ENCODE measurements around the gene LSM14A. TPM values are rescaled to one million over a fixed set of nuclear protein-coding genes. Genes with fewer than 3 reads are reported as not detected.
A peak's percentile ranks its signal among the peaks of the same experiment; 100 is the strongest.
"Not testable (repeated sequence)": the region's sequence is repeated elsewhere in the genome, so short reads cannot be mapped to it uniquely, and the experiment has no call there.

LSM14A gene
- polyA plus RNA-seq, 2 of the 4 experiments (the other 2 are of a cell fraction), result 241 to 264 TPM

DNA sequence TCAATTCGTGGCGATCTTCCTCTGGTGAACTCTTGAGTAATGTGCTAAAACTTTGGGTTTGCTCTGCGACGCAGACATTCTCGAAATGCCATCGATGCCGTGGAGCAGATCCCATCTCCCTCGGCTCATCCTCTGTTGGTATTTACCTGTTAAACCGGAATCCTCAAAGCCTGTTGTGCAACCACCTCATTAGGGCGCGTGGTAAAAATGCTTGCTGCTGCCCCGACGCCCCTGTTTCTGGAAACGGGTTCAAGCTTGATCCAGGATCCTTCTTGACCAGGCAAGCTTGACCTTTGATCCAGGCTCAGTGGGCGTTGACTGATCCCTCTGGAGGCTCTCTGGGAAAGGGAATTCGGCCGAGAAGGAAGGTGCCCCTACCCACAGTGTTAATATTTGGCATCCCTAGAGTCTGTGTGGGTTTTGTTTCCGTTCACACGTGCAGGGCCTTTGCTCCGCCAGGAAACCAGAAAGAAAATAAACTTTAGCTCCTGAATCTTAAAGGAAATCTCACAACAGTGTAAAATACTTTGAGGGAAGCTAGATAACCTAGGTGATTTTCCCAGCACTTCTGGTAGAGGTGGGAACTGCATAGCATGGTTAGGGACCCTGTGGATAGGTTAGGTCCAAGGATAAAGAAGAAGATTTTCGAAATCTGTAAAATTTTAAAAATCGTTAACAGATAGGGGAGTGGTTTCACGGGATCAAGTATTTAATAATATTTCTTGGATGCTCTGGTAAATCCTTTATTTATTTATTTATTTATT, 1.1 kb downstream of the LSM14A start:
- FAIRE-seq (peak; percentile 56), ATAC-seq (peak; percentile 46 to 70), DNase-seq (ENCODE audit: low read depth in 1 of 2, low spot score in 1 of 2) (peak; percentile 69 to 70)
- peaks cover 51% of the 10 kb centered on the region for H3K4me1 ChIP-seq
- ChIA-PET CTCF (interaction anchor here (0.7 to 2.5 kb wide), 19 partner anchors 10 to 396 kb away, joined by 3 to 14 read pairs (median 3); no protein-coding TSS in a partner anchor), POLR2A (interaction anchor here (0.5 to 3.4 kb wide), 10 partner anchors 9 to 1128 kb away, joined by 3 to 21 read pairs (median 6); partner anchors contain the start of genes CEBPA and KCTD15)
- TF ChIP-seq, protein P1, sequence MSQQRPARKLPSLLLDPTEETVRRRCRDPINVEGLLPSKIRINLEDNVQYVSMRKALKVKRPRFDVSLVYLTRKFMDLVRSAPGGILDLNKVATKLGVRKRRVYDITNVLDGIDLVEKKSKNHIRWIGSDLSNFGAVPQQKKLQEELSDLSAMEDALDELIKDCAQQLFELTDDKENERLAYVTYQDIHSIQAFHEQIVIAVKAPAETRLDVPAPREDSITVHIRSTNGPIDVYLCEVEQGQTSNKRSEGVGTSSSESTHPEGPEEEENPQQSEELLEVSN (IDR thresholded peaks at IDR 0.05; ENCODE audit: borderline replicate concordance, low read depth), result peak; percentile 64; the same call in 1 of the 2 replicates
- TF ChIP-seq CBX8 (IDR thresholded peaks at IDR 0.05), result no peak
- peak; percentile 26; the same call in 1 of the 2 replicates for TF ChIP-seq GATA3 (IDR thresholded peaks at IDR 0.05; ENCODE audit: borderline replicate concordance)
- no peak for TF ChIP-seq TP53 (CRISPR knock-in tag; IDR thresholded peaks at IDR 0.05)
- TF ChIP-seq ZC3H11A (IDR thresholded peaks at IDR 0.05), result peak; percentile 2; the same call in 1 of the 2 replicates
- peak; percentile 69 to 93; a peak in 3 of 4 replicates for TF ChIP-seq CEBPB (IDR thresholded peaks at IDR 0.05)
- TF ChIP-seq PHF8 (IDR thresholded peaks at IDR 0.05; ENCODE audit: borderline replicate concordance, low read depth), result no peak
- no peak for TF ChIP-seq EHF (CRISPR knock-in tag; IDR thresholded peaks at IDR 0.05)
- TF ChIP-seq, protein P2, sequence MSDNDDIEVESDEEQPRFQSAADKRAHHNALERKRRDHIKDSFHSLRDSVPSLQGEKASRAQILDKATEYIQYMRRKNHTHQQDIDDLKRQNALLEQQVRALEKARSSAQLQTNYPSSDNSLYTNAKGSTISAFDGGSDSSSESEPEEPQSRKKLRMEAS (IDR thresholded peaks at IDR 0.05), result peak; percentile 81
- peak overlapping the region; percentile 97 for H3K4me2 ChIP-seq
- H3K4me3 ChIP-seq, result peak overlapping the region; percentile 67
- no peaks in the 10 kb centered on the region for H3K9me3 ChIP-seq
- H3K27ac ChIP-seq, result peak overlapping the region; percentile 94 to 95
- WGBS (ENCODE audit: missing lambda C conversion rate), result 2% methylated on average over 23 of the region's 23 CpGs

DNA sequence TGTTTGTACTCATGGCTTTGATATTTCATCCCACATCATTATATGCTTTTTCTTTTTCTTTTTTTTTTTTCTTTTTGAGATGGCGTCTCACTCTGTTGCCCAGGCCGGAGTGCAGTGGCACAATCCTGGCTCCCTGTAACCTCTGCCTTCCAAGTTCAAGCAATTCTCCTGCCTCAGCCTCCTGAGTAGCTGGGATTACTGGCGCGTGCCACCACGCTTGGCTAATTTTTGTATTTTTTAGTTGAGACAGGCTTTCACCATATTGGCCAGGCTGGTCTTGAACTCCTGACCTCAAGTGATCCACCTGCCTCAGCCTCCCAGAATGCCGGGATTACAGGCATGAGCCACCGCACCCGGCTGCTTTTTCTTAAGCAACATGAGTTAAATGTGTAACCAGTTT, 2.9 kb downstream of the LSM14A start:
- POLR2A ChIA-PET, result interaction anchor here (0.9 kb wide), 1 partner anchor 41 kb away, joined by 5 read pairs; no protein-coding TSS in a partner anchor

DNA sequence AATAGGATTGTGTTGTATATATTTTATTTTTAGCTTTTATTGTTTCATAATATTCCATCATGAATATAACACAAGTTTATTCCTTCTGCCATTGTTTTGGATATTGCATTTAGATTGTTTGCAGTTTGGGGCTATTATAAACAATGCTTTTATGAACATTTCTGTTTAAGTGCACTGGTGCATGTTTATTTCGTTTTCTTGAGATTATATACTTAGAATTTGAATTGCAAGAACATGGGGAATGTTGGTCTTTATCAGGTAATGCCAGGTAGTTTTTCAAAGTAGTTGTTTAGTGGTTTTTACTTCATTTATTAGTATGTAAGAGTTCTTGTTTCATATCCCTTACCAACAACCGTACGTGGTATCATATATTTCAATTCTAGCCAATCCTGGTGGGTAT, 4.3 kb downstream of the LSM14A start:
- no peak overlapping the region for H3K27ac ChIP-seq
- H3K4me1 ChIP-seq, result peaks cover 74% of the 10 kb centered on the region
- FAIRE-seq (no peak), DNase-seq (ENCODE audit: low read depth in 1 of 2, low spot score in 1 of 2) (no peak), ATAC-seq (no peak)
- no peaks in the 10 kb centered on the region for H3K9me3 ChIP-seq
- peak overlapping the region; percentile 97 for H3K4me2 ChIP-seq
- TF ChIP-seq NR3C1 (IDR thresholded peaks at IDR 0.05), result no peak
- 72% methylated on average over 3 of the region's 3 CpGs for WGBS (ENCODE audit: missing lambda C conversion rate)
- POLR2A ChIA-PET, result no interaction called here
- no peak overlapping the region for H3K4me3 ChIP-seq
- CTCF ChIA-PET, result interaction anchor here (0.9 to 3.7 kb wide), 7 partner anchors 18 to 1045 kb away, joined by 3 to 20 read pairs (median 4); no protein-coding TSS in a partner anchor

More for the DNA sequence above, 2.9 kb downstream of the LSM14A start:
- not testable (repeated sequence) for DNase-seq (ENCODE audit: low read depth in 1 of 2, low spot score in 1 of 2); FAIRE-seq; H3K9me3 ChIP-seq; H3K4me3 ChIP-seq; ATAC-seq
- WGBS (ENCODE audit: missing lambda C conversion rate), result 72% methylated on average over 8 of the region's 8 CpGs
- peaks cover 64% of the 10 kb centered on the region for H3K4me1 ChIP-seq
- CTCF ChIA-PET, result interaction anchor here (0.6 to 2.2 kb wide), 5 partner anchors 10 to 68 kb away, joined by 3 to 6 read pairs (median 4); no protein-coding TSS in a partner anchor
- H3K4me2 ChIP-seq, result peak overlapping the region; percentile 97
- H3K27ac ChIP-seq, result 0 out of 6 replicates have a peak overlapping the region, but pooled peaks of 1 of the 2 experiments have one; percentile 11

DNA sequence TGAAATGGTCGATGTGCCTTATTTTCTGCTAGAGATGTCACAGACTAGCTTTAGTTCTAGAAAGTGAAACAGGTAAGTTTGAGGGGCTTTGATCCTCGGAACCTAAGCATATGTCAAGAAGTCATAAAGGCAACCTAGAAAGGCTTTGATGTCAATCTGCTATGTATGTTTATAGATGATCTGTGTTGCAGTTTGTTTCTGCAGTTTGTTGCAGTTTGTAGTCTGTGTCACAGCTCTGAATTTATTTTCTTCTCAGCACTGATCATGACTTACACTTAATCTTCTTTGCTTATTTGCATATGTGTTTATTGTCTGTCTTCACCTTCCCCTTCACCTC, 5.9 kb downstream of the LSM14A start:
- H3K4me1 ChIP-seq, result peaks cover 90% of the 10 kb centered on the region
- 65% methylated on average over 2 of the region's 2 CpGs for WGBS (ENCODE audit: missing lambda C conversion rate)

More for the DNA sequence above, 5.9 kb downstream of the LSM14A start:
- no peak for TF ChIP-seq FOXS1 (CRISPR knock-in tag; IDR thresholded peaks at IDR 0.05)
- no peak for TF ChIP-seq PHF8 (IDR thresholded peaks at IDR 0.05; ENCODE audit: borderline replicate concordance, low read depth)
- no peak for TF ChIP-seq HOXB13 (CRISPR knock-in tag; IDR thresholded peaks at IDR 0.05; ENCODE audit: low read depth)
- TF ChIP-seq, protein P3, sequence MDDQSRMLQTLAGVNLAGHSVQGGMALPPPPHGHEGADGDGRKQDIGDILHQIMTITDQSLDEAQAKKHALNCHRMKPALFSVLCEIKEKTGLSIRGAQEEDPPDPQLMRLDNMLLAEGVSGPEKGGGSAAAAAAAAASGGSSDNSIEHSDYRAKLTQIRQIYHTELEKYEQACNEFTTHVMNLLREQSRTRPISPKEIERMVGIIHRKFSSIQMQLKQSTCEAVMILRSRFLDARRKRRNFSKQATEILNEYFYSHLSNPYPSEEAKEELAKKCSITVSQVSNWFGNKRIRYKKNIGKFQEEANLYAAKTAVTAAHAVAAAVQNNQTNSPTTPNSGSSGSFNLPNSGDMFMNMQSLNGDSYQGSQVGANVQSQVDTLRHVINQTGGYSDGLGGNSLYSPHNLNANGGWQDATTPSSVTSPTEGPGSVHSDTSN (IDR thresholded peaks at IDR 0.05), result no peak
- no peak for TF ChIP-seq JUNB (IDR thresholded peaks at IDR 0.05)
- TF ChIP-seq ZNF302 (CRISPR knock-in tag; IDR thresholded peaks at IDR 0.05), result no peak
- no peak for TF ChIP-seq CHD2 (IDR thresholded peaks at IDR 0.05; ENCODE audit: low read length, partially characterized antibody)
- no peak for TF ChIP-seq MAZ (IDR thresholded peaks at IDR 0.05; ENCODE audit: borderline replicate concordance, low read depth, low read length)
- TF ChIP-seq, protein P2 (IDR thresholded peaks at IDR 0.05), result no peak
- no peak for TF ChIP-seq ZSCAN20 (CRISPR knock-in tag; IDR thresholded peaks at IDR 0.05)
- no peak for TF ChIP-seq RCOR1 (IDR thresholded peaks at IDR 0.05; ENCODE audit: low read depth, low read length)
- no peak for TF ChIP-seq MAFK (IDR thresholded peaks at IDR 0.05; ENCODE audit: partially characterized antibody)
- no peak for TF ChIP-seq NFE2L2 (conservative IDR thresholded peaks at IDR 0.05; ENCODE audit: low read length)
- TF ChIP-seq, protein P4, sequence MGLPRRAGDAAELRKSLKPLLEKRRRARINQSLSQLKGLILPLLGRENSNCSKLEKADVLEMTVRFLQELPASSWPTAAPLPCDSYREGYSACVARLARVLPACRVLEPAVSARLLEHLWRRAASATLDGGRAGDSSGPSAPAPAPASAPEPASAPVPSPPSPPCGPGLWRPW (IDR thresholded peaks at IDR 0.05), result no peak
- TF ChIP-seq GATA3 (IDR thresholded peaks at IDR 0.05; ENCODE audit: borderline replicate concordance), result no peak
- TF ChIP-seq TP53 (CRISPR knock-in tag; IDR thresholded peaks at IDR 0.05), result no peak
- TF ChIP-seq, protein P5, sequence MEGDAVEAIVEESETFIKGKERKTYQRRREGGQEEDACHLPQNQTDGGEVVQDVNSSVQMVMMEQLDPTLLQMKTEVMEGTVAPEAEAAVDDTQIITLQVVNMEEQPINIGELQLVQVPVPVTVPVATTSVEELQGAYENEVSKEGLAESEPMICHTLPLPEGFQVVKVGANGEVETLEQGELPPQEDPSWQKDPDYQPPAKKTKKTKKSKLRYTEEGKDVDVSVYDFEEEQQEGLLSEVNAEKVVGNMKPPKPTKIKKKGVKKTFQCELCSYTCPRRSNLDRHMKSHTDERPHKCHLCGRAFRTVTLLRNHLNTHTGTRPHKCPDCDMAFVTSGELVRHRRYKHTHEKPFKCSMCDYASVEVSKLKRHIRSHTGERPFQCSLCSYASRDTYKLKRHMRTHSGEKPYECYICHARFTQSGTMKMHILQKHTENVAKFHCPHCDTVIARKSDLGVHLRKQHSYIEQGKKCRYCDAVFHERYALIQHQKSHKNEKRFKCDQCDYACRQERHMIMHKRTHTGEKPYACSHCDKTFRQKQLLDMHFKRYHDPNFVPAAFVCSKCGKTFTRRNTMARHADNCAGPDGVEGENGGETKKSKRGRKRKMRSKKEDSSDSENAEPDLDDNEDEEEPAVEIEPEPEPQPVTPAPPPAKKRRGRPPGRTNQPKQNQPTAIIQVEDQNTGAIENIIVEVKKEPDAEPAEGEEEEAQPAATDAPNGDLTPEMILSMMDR (IDR thresholded peaks at IDR 0.05), result no peak
- no peak for TF ChIP-seq BHLHE40 (IDR thresholded peaks at IDR 0.05; ENCODE audit: low read depth, low read length)
- Histone ChIP-seq H3K4me3 (no peak overlapping the region), H3K9me3 (no peaks in the 10 kb centered on the region), H3K4me2 (peak overlapping the region; percentile 97), H3K27ac (0 out of 6 replicates have a peak overlapping the region, but pooled peaks of 1 of the 2 experiments have one; percentile 7)
- POLR2A ChIA-PET, result no interaction called here
- ATAC-seq, result no peak
- CTCF ChIA-PET, result interaction anchor here (0.6 to 3.7 kb wide), 7 partner anchors 9 to 400 kb away, joined by 3 to 20 read pairs (median 6); no protein-coding TSS in a partner anchor
- no peak for DNase-seq (ENCODE audit: low read depth in 1 of 2, low spot score in 1 of 2)
- FAIRE-seq, result peak; percentile 76

Measured in A549 (cell line).